GM10847 (cell line): ENCODE measurements around the gene BSPH1.

Source experiments
- POLR2A ChIP-seq: IDR thresholded peaks from 2 replicates; pipeline ENCODE4 v1.6.1; 2011; ENCODE audit not compliant: insufficient read length; ENCODE audit errors: extremely low read depth

The BSPH1 gene

GRCh38 chr19:47991191-47991808 lies 670 bp downstream of the BSPH1 start:
- TF ChIP-seq POLR2A = no peak

- no peak for TF ChIP-seq POLR2A
Measured at GRCh38 chr19:47973529-47973928, 18.4 kb downstream of the BSPH1 start.
